OCI-LY3 (cell line): Measurements from ENCODE around the gene XPA.

Experiments
- H2AFZ ChIP-seq: fragments of 200-600, 300-600 bp; shearing (Covaris generic); 2 replicates; pipeline ENCODE4 v1.6.0; 2014; ENCODE audit warnings: antibody characterized with exemption, low read depth, low read length
- H3K27ac ChIP-seq: fragments of 200-600, 300-600 bp; sonication (generic); 2 replicates; pipeline ENCODE4 v1.5.1; 2014; ENCODE audit warnings: mild to moderate bottlenecking, low read length, moderate library complexity, mixed read lengths
- H3K27me3 ChIP-seq: fragments of 200-600, 300-600 bp; sonication (generic); 2 replicates; pipeline ENCODE4 v1.6.1; 2014; ENCODE audit warnings: low read depth, low read length, mixed read lengths
- H3K36me3 ChIP-seq: fragments of 200-600, 300-600 bp; sonication (generic); replicated peaks from 2 replicates; pipeline ENCODE3; 2014; ENCODE audit warnings: low read depth, low read length, mixed read lengths
- H3K4me1 ChIP-seq: fragments of 300-600, 200-600 bp; sonication (generic); 2 replicates; pipeline ENCODE4 v1.6.1; 2014; ENCODE audit warnings: low read length, mixed read lengths
- H3K4me2 ChIP-seq: fragments of 200-600, 300-600 bp; sonication (generic); 2 replicates; pipeline ENCODE4 v1.6.1; 2014; ENCODE audit warnings: low read length, mixed read lengths
- H3K4me3 ChIP-seq: fragments of 300-600, 200-600 bp; sonication (generic); 2 replicates; pipeline ENCODE4 v1.5.1; 2014; ENCODE audit warnings: antibody characterized with exemption, mild to moderate bottlenecking, low read length, moderate library complexity
- H3K79me2 ChIP-seq: fragments of 300-600, 200-600 bp; shearing (Covaris generic); 2 replicates; pipeline ENCODE4 v1.6.1; 2014; ENCODE audit warnings: mild to moderate bottlenecking, low read length, mixed read lengths
- H3K9ac ChIP-seq: fragments of 300-600, 200-600 bp; shearing (Covaris generic); 2 replicates; pipeline ENCODE4 v1.6.0; 2014; ENCODE audit warnings: mild to moderate bottlenecking, low read length, moderate library complexity
- H3K9me3 ChIP-seq: fragments of 200-600, 300-600 bp; shearing (Covaris generic); 2 replicates; pipeline ENCODE4 v1.6.1; 2014; ENCODE audit warnings: low read length, mixed read lengths; ENCODE audit not compliant: insufficient read depth
- H4K20me1 ChIP-seq: fragments of 200-600, 300-600 bp; sonication (generic); 2 replicates; pipeline ENCODE4 v1.6.1; 2016; ENCODE audit warnings: low read length, mixed read lengths; ENCODE audit not compliant: insufficient read depth
- EZH2phosphoT487 ChIP-seq: fragments of 200-600 bp; shearing (Covaris generic); IDR thresholded peaks from 2 replicates; pipeline ENCODE4 v1.6.1; 2018; ENCODE audit warnings: antibody characterized with exemption, mixed run types, low read depth
- TF ChIP-seq, protein P1 (sequence below): fragments of 200-600, 300-600 bp; sonication (generic); IDR thresholded peaks from 2 replicates; pipeline ENCODE4 v1.5.1; 2014; ENCODE audit warnings: antibody characterized with exemption, low read length, low read depth

XPA gene

DNA sequence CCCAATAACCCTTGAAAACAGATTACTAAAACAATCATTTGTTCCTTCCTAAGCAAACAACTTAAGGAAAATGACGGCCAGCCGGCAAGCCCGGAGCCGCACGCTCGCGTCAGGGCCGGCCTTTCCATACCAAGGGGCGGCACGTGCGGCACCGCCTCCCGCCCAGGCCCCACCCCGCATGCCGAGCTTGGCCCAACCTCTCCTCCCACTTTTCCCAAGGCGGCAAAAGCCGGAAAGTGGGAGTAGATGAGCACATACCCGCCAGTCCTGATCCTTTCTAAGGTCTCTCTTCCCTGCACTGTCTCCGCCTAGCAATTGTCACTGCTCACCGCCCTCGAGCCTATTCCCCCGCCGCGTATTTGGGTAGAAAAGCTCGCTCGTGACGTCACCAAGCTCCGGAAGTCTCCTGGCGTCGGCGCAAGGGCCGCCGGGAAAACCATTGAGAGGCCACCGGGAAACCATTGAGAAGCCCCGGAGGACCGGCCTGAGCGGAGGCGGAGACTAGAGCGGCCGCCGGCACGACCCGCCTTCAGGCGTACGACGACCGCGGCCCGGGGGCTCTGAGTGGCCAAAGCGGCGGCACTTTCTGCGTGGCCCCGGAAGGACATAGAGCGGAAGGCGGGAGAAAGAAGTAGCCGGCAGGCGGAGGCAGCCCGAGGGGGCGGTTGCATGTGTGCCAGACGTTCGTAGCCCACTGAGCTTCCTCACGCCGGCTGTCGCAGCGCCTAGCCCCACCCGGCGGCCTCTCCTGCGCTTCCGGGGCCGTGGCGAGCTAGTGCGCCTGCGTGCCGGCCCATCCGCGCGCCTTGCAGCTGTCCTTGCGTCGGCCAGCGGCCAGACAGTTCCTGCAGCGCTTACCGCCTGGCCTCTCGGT lies 63.9 kb downstream of the XPA start, which contains the start of the genes NCBP1 and TSTD2:
TSS of gene NCBP1 (plus strand) at position 837 of the 874 bp plus-strand sequence. CDS start 61 bp downstream, outside the sequence.
TSS of gene TSTD2 (minus strand) at position 384 of the 874 bp plus-strand sequence. CDS start 5,806 bp downstream, outside the sequence.
- Histone ChIP-seq H3K4me1 (peaks cover 32% of the 10 kb centered on the region), H3K4me2 (peak within 1 kb of the TSS; percentile 71), H4K20me1 (peaks cover 15% of the 10 kb centered on the region), H3K79me2 (peaks cover 80% of the 10 kb centered on the region), H3K36me3 (no peaks in the 10 kb centered on the region), H3K4me3 (peak within 1 kb of the TSS; percentile 88), H3K9me3 (no peaks in the 10 kb centered on the region), H3K27me3 (no peaks in the 10 kb centered on the region), H2AFZ (peak within 1 kb of the TSS; percentile 72), H3K9ac (peak within 1 kb of the TSS; percentile 85), H3K27ac (peak within 1 kb of the TSS; percentile 87)
- TF ChIP-seq EZH2phosphoT487 = no peak
- TF ChIP-seq, protein P1, sequence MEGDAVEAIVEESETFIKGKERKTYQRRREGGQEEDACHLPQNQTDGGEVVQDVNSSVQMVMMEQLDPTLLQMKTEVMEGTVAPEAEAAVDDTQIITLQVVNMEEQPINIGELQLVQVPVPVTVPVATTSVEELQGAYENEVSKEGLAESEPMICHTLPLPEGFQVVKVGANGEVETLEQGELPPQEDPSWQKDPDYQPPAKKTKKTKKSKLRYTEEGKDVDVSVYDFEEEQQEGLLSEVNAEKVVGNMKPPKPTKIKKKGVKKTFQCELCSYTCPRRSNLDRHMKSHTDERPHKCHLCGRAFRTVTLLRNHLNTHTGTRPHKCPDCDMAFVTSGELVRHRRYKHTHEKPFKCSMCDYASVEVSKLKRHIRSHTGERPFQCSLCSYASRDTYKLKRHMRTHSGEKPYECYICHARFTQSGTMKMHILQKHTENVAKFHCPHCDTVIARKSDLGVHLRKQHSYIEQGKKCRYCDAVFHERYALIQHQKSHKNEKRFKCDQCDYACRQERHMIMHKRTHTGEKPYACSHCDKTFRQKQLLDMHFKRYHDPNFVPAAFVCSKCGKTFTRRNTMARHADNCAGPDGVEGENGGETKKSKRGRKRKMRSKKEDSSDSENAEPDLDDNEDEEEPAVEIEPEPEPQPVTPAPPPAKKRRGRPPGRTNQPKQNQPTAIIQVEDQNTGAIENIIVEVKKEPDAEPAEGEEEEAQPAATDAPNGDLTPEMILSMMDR = no peak

DNA sequence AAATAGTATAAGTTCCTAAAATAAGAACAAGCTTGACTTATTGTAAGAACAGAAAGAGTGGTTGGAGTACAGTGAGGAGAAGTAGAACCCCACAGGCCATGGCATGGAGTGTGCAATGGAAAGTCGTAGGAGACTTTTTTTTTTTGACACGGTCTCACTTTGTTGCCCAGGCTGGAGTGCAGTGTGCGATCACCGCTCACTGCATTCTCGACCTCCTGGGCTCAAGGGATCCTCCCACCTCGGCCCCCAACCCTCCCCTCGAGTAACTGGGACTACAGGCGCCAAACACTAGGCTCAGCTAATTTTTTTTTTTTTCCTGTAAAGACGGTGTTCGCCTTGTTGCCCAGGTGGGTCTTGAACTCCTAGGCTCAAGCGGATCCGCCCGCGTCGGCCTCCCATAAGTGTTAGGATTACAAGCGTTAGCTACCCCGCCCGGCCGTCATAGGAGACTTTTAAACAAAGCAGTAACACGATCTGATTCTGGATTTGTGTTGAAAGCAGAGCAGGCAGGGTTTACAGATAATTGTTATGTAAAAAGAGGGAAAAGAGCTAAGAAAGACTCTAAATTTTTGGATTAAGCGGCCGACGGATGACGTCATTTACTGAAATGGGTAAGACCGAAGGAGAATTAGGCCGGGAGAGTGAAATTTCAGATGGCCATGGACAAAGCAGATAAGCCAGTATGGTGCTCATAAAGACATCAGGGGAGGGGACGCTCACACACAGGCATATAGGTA lies 64.7 kb downstream of the XPA start:
- Histone ChIP-seq H3K79me2 (peaks cover 77% of the 10 kb centered on the region), H2AFZ (peak overlapping the region; percentile 72), H3K4me2 (peak overlapping the region; percentile 71), H3K9me3 (no peaks in the 10 kb centered on the region), H3K27me3 (no peaks in the 10 kb centered on the region), H3K4me1 (peaks cover 28% of the 10 kb centered on the region), H3K36me3 (no peaks in the 10 kb centered on the region), H3K4me3 (peak overlapping the region; percentile 88), H3K27ac (peak overlapping the region; percentile 87), H3K9ac (peak overlapping the region; percentile 85), H4K20me1 (peaks cover 9% of the 10 kb centered on the region)
- TF ChIP-seq, protein P1 = no peak
- no peak for TF ChIP-seq EZH2phosphoT487

DNA sequence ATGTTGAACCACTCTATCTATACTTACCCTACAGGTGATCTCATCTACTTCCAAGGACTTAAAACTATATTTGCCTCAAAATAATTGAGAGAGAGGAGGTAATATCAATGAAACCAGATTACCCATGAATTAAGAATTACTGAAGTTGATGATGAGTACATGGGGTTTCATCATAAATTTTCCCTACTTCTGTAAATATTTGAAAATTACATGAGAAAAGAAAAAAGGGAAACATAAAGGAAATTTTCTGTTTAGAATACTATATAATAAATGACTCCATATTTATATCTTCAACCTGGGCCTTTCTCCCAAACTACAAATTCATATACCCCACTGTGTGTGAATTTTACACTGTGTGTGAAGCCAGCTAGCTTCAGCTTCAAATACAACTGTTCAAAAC lies 66.5 kb downstream of the XPA start:
- no peaks in the 10 kb centered on the region for H3K27me3 ChIP-seq
- H3K9ac ChIP-seq = no peak overlapping the region
- peaks cover 15% of the 10 kb centered on the region for H3K4me1 ChIP-seq
- TF ChIP-seq EZH2phosphoT487 = no peak
- TF ChIP-seq, protein P1 = no peak
- no peak overlapping the region for H2AFZ ChIP-seq
- no peaks in the 10 kb centered on the region; the same call in none of the 2 replicates for H4K20me1 ChIP-seq
- peaks cover 64% of the 10 kb centered on the region for H3K79me2 ChIP-seq
- no peaks in the 10 kb centered on the region for H3K9me3 ChIP-seq
- H3K36me3 ChIP-seq = peaks cover 2% of the 10 kb centered on the region
- no peak overlapping the region for H3K4me2 ChIP-seq
- H3K4me3 ChIP-seq = no peak overlapping the region
- H3K27ac ChIP-seq = no peak overlapping the region

DNA sequence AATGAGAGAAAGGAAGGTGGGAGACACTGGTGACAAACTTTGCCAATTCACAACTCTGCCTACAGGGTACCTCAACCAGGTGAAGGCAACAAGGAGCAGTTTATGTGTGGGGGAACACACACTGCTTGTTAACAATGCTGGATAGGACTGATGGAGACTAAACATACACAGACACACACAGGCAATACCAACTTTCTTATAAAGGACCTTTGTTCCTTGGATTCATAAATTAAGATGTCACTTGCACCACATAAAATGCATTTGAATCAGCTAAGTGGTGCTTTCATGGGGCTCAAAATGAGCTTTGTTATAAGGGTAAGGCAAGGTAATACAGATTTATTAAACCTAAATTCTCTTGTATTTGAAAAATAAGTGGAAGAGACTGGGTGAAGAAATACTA lies 68.0 kb downstream of the XPA start:
- H3K27me3 ChIP-seq = no peaks in the 10 kb centered on the region
- H4K20me1 ChIP-seq = no peaks in the 10 kb centered on the region
- H3K9ac ChIP-seq = no peak overlapping the region
- H3K27ac ChIP-seq = no peak overlapping the region
- no peak overlapping the region for H3K4me3 ChIP-seq
- TF ChIP-seq, protein P1 = no peak
- TF ChIP-seq EZH2phosphoT487 = no peak
- peaks cover 7% of the 10 kb centered on the region for H3K4me1 ChIP-seq
- H3K9me3 ChIP-seq = no peaks in the 10 kb centered on the region
- H3K79me2 ChIP-seq = peaks cover 50% of the 10 kb centered on the region
- H3K4me2 ChIP-seq = no peak overlapping the region
- peaks cover 16% of the 10 kb centered on the region for H3K36me3 ChIP-seq
- H2AFZ ChIP-seq = no peak overlapping the region
